WTC11 (cell line): ENCODE measurements around the gene REEP6. TPM values are rescaled to one million over a fixed set of nuclear protein-coding genes. Genes with fewer than 3 reads are reported as not detected.

Experiments used
- ATAC-seq: fragments of 200-7000 bp; cut with Tn5 transposase; 2 replicates; pipeline ENCODE4 v1.10.0; 2021; ENCODE audit warnings: mild to moderate bottlenecking, moderate library complexity
- CTCF ChIA-PET: fragments of 300-600 bp; sonication (Branson Sonifier 250); formaldehyde crosslinking; loops from one replicate; lab custom pipeline; 2021; ENCODE audit warnings: antibody characterized with exemption; lab: Charles Lee
- POLR2A ChIA-PET: fragments of 350-600 bp; sonication (Branson Sonifier 250); formaldehyde crosslinking; loops from one replicate; lab custom pipeline; 2021; ENCODE audit warnings: antibody characterized with exemption; lab: Charles Lee
- DNase-seq: peaks from one replicate; pipeline ENCODE4 v3.0.0; 2021; ENCODE audit warnings: low spot score
- H3K27ac Mint-ChIP-seq: 2 replicates; pipeline ENCODE4 v1.8.0; 2021; ENCODE audit warnings: mixed read lengths
- H3K27me3 Mint-ChIP-seq: 2 replicates; pipeline ENCODE4 v1.8.0; 2021; ENCODE audit warnings: low read depth, mild to moderate bottlenecking, moderate library complexity, mixed read lengths
- H3K36me3 Mint-ChIP-seq: 2 replicates; pipeline ENCODE4 v1.8.0; 2021; ENCODE audit warnings: mixed read lengths
- H3K4me1 Mint-ChIP-seq: 2 replicates; pipeline ENCODE4 v1.8.0; 2022; ENCODE audit warnings: mixed read lengths
- H3K4me3 Mint-ChIP-seq: 2 replicates; pipeline ENCODE4 v1.8.0; 2021; ENCODE audit warnings: mild to moderate bottlenecking, moderate library complexity, mixed read lengths
- H3K9me3 Mint-ChIP-seq: 2 replicates; pipeline ENCODE4 v1.8.0; 2021; ENCODE audit warnings: mixed read lengths
- CBFB ChIP-seq: sonication (generic); formaldehyde crosslinking; IDR thresholded peaks from 2 replicates; pipeline ENCODE4 v1.8.1; 2022; ENCODE audit warnings: mild to moderate bottlenecking, low read depth, missing genetic modification reagents
- CREM ChIP-seq: sonication (generic); formaldehyde crosslinking; IDR thresholded peaks from 2 replicates; pipeline ENCODE4 v1.8.1; 2022; ENCODE audit warnings: mild to moderate bottlenecking, missing genetic modification reagents, moderate library complexity
- ELF4 ChIP-seq: sonication (generic); formaldehyde crosslinking; IDR thresholded peaks from 2 replicates; pipeline ENCODE4 v1.8.1; 2022; ENCODE audit warnings: low read depth, mild to moderate bottlenecking, moderate library complexity, missing genetic modification reagents
- EMX1 ChIP-seq: fragments of 250-450 bp; sonication (Bioruptor Pico); IDR thresholded peaks from 2 replicates; pipeline ENCODE4 v1.8.0; 2021; ENCODE audit warnings: mild to moderate bottlenecking
- FOXK1 ChIP-seq: sonication (generic); formaldehyde crosslinking; IDR thresholded peaks from 2 replicates; pipeline ENCODE4 v1.8.0; 2022; ENCODE audit warnings: mild to moderate bottlenecking, moderate library complexity, missing genetic modification reagents
- FOXP1 ChIP-seq: sonication (generic); formaldehyde crosslinking; IDR thresholded peaks from 2 replicates; pipeline ENCODE4 v1.8.0; 2022; ENCODE audit warnings: missing genetic modification reagents, mild to moderate bottlenecking, moderate library complexity, borderline replicate concordance
- GABPB1 ChIP-seq: sonication (generic); formaldehyde crosslinking; IDR thresholded peaks from 2 replicates; pipeline ENCODE4 v1.8.1; 2023; ENCODE audit warnings: mild to moderate bottlenecking, missing genetic modification reagents
- IRF2 ChIP-seq: sonication (generic); formaldehyde crosslinking; IDR thresholded peaks from 2 replicates; pipeline ENCODE4 v1.8.0; 2022; ENCODE audit warnings: low read depth, missing genetic modification reagents, borderline replicate concordance
- JUN ChIP-seq: sonication (generic); formaldehyde crosslinking; IDR thresholded peaks from 2 replicates; pipeline ENCODE4 v1.8.0; 2023; ENCODE audit warnings: mild to moderate bottlenecking, missing genetic modification reagents
- MXD4 ChIP-seq: fragments of 250-450 bp; sonication (Bioruptor Pico); IDR thresholded peaks from 2 replicates; pipeline ENCODE4 v1.8.0; 2021; ENCODE audit warnings: mild to moderate bottlenecking, moderate library complexity, borderline replicate concordance
- NFE2L1 ChIP-seq: sonication (generic); formaldehyde crosslinking; IDR thresholded peaks from 2 replicates; pipeline ENCODE4 v1.8.1; 2023; ENCODE audit warnings: missing genetic modification reagents
- NFYB ChIP-seq: sonication (generic); formaldehyde crosslinking; conservative IDR thresholded peaks from 2 replicates; pipeline ENCODE4 v1.8.0; 2022; ENCODE audit warnings: low read depth, missing genetic modification reagents
- OVOL2 ChIP-seq: fragments of 250-450 bp; sonication (Bioruptor Pico); IDR thresholded peaks from 2 replicates; pipeline ENCODE4 v1.9.0; 2021; ENCODE audit warnings: mild to moderate bottlenecking, borderline replicate concordance
- RORB ChIP-seq: fragments of 250-450 bp; sonication (Bioruptor Pico); IDR thresholded peaks from 2 replicates; pipeline ENCODE4 v1.9.0; 2021; ENCODE audit warnings: mild to moderate bottlenecking
- SMAD3 ChIP-seq: sonication (generic); formaldehyde crosslinking; IDR thresholded peaks from 2 replicates; pipeline ENCODE4 v1.8.0; 2022; ENCODE audit warnings: missing genetic modification reagents, mild to moderate bottlenecking, borderline replicate concordance
- SP1 ChIP-seq: sonication (generic); formaldehyde crosslinking; conservative IDR thresholded peaks from 2 replicates; pipeline ENCODE4 v1.8.1; 2022; ENCODE audit warnings: missing genetic modification reagents
- TEAD1 ChIP-seq: sonication (generic); formaldehyde crosslinking; IDR thresholded peaks from 2 replicates; pipeline ENCODE4 v1.8.0; 2022; ENCODE audit warnings: mild to moderate bottlenecking, missing genetic modification reagents
- ZNF219 ChIP-seq: sonication (generic); formaldehyde crosslinking; IDR thresholded peaks from 2 replicates; pipeline ENCODE4 v1.8.0; 2023; ENCODE audit warnings: missing genetic modification reagents, mild to moderate bottlenecking, borderline replicate concordance
- total RNA-seq: library from RNA; stranded (reverse); gene quantifications from 3 replicates; pipeline ENCODE4 v1.2.3, GENCODE V29; 2021
- TF ChIP-seq, protein P1 (sequence below): sonication (generic); formaldehyde crosslinking; IDR thresholded peaks from 2 replicates; pipeline ENCODE4 v1.8.0; 2023; ENCODE audit warnings: missing genetic modification reagents
- TF ChIP-seq, protein P2 (sequence below): fragments of 250-450 bp; sonication (Bioruptor Pico); IDR thresholded peaks from 2 replicates; pipeline ENCODE4 v1.9.0; 2021; ENCODE audit warnings: moderate library complexity, mild to moderate bottlenecking, inconsistent platforms, borderline replicate concordance
- TF ChIP-seq, protein P3 (sequence below): sonication (generic); formaldehyde crosslinking; IDR thresholded peaks from 2 replicates; pipeline ENCODE4 v1.8.1; 2022; ENCODE audit warnings: low read depth, mild to moderate bottlenecking, moderate library complexity, missing genetic modification reagents, borderline replicate concordance
- TF ChIP-seq, protein P4 (sequence below): sonication (generic); formaldehyde crosslinking; conservative IDR thresholded peaks from 2 replicates; pipeline ENCODE4 v1.8.1; 2022; ENCODE audit warnings: mild to moderate bottlenecking, missing genetic modification reagents
- TF ChIP-seq, protein P5 (sequence below): fragments of 250-450 bp; sonication (Bioruptor Pico); IDR thresholded peaks from 2 replicates; pipeline ENCODE4 v1.8.0; 2021; ENCODE audit warnings: mild to moderate bottlenecking
- TF ChIP-seq, protein P6 (sequence below): sonication (generic); formaldehyde crosslinking; IDR thresholded peaks from 2 replicates; pipeline ENCODE4 v1.8.0; 2022; ENCODE audit warnings: missing genetic modification reagents
- TF ChIP-seq, protein P7 (sequence below): sonication (generic); formaldehyde crosslinking; IDR thresholded peaks from 2 replicates; pipeline ENCODE4 v1.8.1; 2023; ENCODE audit warnings: mild to moderate bottlenecking, missing genetic modification reagents, moderate library complexity

REEP6 gene
- total RNA-seq, 1 experiment from 2014 or later = 17.0 TPM

DNA sequence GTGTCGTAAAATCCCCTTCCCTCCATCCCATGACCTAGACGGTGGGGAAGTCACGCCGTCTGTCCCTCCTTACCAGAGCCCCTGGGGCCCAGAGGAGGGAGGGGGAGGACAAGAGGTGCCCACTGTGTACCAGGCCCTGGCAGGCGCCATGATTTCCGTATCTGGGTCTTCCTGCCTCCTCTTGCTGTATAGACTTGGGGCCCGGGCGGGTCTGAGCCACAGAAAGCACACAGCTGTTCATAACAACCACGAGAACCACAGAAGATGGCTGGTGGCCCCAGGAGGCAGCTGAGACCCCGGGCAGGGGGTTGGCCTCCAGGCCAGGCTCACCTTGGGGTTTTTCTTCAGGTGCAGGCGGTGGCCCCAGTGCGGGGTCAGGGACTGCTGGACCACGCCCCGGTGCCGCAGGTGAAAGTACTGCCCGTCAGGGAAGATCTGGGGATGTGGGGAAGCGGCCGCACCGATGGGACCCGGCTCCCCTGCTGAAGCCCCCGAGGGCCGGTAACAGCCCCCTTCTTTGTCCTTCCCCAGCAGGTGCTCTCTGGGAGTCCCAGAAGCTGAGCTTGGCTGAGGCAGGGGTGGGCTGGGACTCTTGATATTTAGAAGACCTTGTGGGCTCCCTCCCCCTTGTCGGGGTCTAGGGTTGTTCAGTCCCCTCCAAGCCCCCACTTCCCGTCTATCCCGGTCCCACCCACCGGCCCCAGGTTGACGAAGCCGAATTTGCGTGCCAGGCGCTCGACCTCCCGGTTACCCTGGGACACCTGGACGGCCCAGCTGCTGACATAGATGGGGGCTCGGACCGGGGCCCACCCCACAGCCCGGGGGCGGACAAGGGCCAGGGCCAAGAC, 1.3 kb upstream of the REEP6 start:
- no peak for DNase-seq
- Mint-ChIP-seq H3K36me3 (no peaks in the 10 kb centered on the region), H3K4me3 (peak overlapping the region; percentile 60), H3K27ac (no peak overlapping the region), H3K27me3 (peaks cover 24% of the 10 kb centered on the region), H3K9me3 (no peaks in the 10 kb centered on the region), H3K4me1 (peaks cover 6% of the 10 kb centered on the region)
- ChIA-PET CTCF (interaction anchor here (1.2 to 1.6 kb wide), 2 partner anchors 34 to 37 kb away, joined by 3 to 4 read pairs; no protein-coding TSS in a partner anchor), POLR2A (interaction anchor here (1.1 to 1.8 kb wide), 2 partner anchors 23 to 34 kb away, joined by 3 to 5 read pairs; no protein-coding TSS in a partner anchor)
- TF ChIP-seq JUN = no peak
- TF ChIP-seq, protein P1, sequence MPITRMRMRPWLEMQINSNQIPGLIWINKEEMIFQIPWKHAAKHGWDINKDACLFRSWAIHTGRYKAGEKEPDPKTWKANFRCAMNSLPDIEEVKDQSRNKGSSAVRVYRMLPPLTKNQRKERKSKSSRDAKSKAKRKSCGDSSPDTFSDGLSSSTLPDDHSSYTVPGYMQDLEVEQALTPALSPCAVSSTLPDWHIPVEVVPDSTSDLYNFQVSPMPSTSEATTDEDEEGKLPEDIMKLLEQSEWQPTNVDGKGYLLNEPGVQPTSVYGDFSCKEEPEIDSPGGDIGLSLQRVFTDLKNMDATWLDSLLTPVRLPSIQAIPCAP (CRISPR knock-in tag) = no peak
- no peak for TF ChIP-seq TEAD1 (CRISPR knock-in tag)
- TF ChIP-seq MXD4 (CRISPR knock-in tag) = no peak
- TF ChIP-seq FOXP1 (CRISPR knock-in tag) = no peak; the same call in 1 of the 2 replicates
- no peak for TF ChIP-seq IRF2
- TF ChIP-seq FOXK1 = no peak
- TF ChIP-seq OVOL2 (CRISPR knock-in tag) = no peak
- TF ChIP-seq RORB = no peak
- TF ChIP-seq SMAD3 = no peak
- TF ChIP-seq ZNF219 (CRISPR knock-in tag) = no peak
- no peak for TF ChIP-seq CBFB
- no peak for TF ChIP-seq EMX1
- TF ChIP-seq, protein P2, sequence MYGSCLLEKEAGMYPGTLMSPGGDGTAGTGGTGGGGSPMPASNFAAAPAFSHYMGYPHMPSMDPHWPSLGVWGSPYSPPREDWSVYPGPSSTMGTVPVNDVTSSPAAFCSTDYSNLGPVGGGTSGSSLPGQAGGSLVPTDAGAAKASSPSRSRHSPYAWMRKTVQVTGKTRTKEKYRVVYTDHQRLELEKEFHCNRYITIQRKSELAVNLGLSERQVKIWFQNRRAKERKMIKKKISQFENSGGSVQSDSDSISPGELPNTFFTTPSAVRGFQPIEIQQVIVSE (CRISPR knock-in tag) = no peak
- no peak for TF ChIP-seq CREM (CRISPR knock-in tag)
- TF ChIP-seq, protein P3, sequence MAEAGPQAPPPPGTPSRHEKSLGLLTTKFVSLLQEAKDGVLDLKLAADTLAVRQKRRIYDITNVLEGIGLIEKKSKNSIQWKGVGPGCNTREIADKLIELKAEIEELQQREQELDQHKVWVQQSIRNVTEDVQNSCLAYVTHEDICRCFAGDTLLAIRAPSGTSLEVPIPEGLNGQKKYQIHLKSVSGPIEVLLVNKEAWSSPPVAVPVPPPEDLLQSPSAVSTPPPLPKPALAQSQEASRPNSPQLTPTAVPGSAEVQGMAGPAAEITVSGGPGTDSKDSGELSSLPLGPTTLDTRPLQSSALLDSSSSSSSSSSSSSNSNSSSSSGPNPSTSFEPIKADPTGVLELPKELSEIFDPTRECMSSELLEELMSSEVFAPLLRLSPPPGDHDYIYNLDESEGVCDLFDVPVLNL = no peak
- no peak for TF ChIP-seq ELF4
- no peak for TF ChIP-seq NFE2L1 (CRISPR knock-in tag)
- TF ChIP-seq, protein P4, sequence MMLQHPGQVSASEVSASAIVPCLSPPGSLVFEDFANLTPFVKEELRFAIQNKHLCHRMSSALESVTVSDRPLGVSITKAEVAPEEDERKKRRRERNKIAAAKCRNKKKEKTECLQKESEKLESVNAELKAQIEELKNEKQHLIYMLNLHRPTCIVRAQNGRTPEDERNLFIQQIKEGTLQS = no peak
- TF ChIP-seq, protein P5, sequence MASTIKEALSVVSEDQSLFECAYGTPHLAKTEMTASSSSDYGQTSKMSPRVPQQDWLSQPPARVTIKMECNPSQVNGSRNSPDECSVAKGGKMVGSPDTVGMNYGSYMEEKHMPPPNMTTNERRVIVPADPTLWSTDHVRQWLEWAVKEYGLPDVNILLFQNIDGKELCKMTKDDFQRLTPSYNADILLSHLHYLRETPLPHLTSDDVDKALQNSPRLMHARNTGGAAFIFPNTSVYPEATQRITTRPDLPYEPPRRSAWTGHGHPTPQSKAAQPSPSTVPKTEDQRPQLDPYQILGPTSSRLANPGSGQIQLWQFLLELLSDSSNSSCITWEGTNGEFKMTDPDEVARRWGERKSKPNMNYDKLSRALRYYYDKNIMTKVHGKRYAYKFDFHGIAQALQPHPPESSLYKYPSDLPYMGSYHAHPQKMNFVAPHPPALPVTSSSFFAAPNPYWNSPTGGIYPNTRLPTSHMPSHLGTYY (CRISPR knock-in tag) = no peak
- no peak for ATAC-seq

DNA sequence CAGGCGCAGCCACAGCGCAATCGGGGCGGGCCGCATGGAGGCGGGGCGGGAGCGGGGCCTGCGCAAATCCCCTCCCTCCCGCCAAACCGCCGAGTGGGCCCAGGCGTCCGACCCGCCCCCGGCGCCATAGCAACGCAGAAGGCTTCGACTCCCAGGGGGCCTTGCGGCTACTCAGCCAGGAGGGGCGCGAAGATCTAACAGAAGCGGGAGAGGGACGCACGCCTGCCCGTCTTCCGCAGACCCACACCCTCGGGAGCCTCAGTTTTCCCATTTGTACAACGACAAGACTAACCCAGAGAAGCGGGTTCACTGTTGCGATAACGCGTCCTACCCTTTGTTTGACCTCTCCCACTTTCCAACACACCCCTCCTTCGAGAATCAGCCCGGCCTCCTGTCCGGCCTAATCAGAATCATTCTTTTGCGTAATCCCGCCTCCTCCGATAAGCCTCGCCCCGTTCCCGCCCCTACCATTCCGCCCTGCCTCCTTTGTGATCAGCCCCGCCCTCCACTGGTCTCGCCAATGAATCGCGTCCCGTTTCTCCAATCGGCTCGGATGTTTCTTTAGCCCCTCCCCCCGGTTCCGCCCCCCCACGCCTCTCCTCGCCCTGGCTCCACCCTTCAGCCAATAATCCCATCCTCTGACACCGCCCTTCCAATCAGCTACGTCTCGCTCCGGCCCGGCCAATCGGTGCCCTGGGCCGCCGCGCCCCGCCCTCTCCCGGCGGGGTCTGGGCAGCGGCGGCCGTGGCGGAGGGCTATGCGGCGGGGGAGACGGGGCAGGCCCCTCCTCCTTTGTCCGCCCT, 469 bp upstream of the REEP6 start, which contains the start of gene PCSK4:
TSS of gene PCSK4 (minus strand) at position 40 of the 803 bp plus-strand sequence. CDS start at position 36, 4 bp downstream.
- peak within 1 kb of the TSS; percentile 98 for H3K27ac Mint-ChIP-seq
- peak within 1 kb of the TSS; percentile 82 for H3K4me3 Mint-ChIP-seq
- H3K4me1 Mint-ChIP-seq = peaks cover 6% of the 10 kb centered on the region
- peaks cover 24% of the 10 kb centered on the region for H3K27me3 Mint-ChIP-seq
- ATAC-seq (peak; percentile 91), DNase-seq (peak; percentile 98)
- TF ChIP-seq GABPB1 (CRISPR knock-in tag) (0 out of 2 replicates have a peak, but pooled peaks have one; percentile 26), SP1 (CRISPR knock-in tag) (peak; percentile 85), NFYB (CRISPR knock-in tag) (peak; percentile 77), FOXK1 (peak; percentile 47; the same call in 1 of the 2 replicates)
- TF ChIP-seq, protein P6, sequence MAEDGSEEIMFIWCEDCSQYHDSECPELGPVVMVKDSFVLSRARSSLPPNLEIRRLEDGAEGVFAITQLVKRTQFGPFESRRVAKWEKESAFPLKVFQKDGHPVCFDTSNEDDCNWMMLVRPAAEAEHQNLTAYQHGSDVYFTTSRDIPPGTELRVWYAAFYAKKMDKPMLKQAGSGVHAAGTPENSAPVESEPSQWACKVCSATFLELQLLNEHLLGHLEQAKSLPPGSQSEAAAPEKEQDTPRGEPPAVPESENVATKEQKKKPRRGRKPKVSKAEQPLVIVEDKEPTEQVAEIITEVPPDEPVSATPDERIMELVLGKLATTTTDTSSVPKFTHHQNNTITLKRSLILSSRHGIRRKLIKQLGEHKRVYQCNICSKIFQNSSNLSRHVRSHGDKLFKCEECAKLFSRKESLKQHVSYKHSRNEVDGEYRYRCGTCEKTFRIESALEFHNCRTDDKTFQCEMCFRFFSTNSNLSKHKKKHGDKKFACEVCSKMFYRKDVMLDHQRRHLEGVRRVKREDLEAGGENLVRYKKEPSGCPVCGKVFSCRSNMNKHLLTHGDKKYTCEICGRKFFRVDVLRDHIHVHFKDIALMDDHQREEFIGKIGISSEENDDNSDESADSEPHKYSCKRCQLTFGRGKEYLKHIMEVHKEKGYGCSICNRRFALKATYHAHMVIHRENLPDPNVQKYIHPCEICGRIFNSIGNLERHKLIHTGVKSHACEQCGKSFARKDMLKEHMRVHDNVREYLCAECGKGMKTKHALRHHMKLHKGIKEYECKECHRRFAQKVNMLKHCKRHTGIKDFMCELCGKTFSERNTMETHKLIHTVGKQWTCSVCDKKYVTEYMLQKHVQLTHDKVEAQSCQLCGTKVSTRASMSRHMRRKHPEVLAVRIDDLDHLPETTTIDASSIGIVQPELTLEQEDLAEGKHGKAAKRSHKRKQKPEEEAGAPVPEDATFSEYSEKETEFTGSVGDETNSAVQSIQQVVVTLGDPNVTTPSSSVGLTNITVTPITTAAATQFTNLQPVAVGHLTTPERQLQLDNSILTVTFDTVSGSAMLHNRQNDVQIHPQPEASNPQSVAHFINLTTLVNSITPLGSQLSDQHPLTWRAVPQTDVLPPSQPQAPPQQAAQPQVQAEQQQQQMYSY (CRISPR knock-in tag) = no peak
- TF ChIP-seq, protein P7, sequence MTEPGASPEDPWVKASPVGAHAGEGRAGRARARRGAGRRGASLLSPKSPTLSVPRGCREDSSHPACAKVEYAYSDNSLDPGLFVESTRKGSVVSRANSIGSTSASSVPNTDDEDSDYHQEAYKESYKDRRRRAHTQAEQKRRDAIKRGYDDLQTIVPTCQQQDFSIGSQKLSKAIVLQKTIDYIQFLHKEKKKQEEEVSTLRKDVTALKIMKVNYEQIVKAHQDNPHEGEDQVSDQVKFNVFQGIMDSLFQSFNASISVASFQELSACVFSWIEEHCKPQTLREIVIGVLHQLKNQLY (CRISPR knock-in tag) = no peak
- H3K9me3 Mint-ChIP-seq = no peaks in the 10 kb centered on the region
- CTCF ChIA-PET = interaction anchor here (0.6 to 1.9 kb wide), 28 partner anchors 12 to 367 kb away, joined by 3 to 17 read pairs (median 4); no protein-coding TSS in a partner anchor
- no peaks in the 10 kb centered on the region for H3K36me3 Mint-ChIP-seq
- POLR2A ChIA-PET = interaction anchor here (0.6 to 1.8 kb wide), 5 partner anchors 22 to 230 kb away, joined by 3 to 5 read pairs (median 3); no protein-coding TSS in a partner anchor
